ENCODE data around the gene STK32B. TPM values are rescaled to one million over a fixed set of nuclear protein-coding genes. Genes with fewer than 3 reads are reported as not detected.

The STK32B gene
- total and polyA plus RNA-seq, 2 of the 8 experiments (the other 6 are each of a cell fraction or from before 2014, with no cell fraction given), result 2.3 to 2.5 TPM

- TF ChIP-seq RBBP5 (IDR thresholded peaks at IDR 0.05; ENCODE audit: borderline replicate concordance, low read depth, low read length) (no peak), KDM5A (IDR thresholded peaks at IDR 0.05; ENCODE audit: low read length) (no peak), GABPA (IDR thresholded peaks at IDR 0.05; ENCODE audit: borderline replicate concordance, insufficient read depth, low read length) (no peak), KDM1A (IDR thresholded peaks at IDR 0.05; ENCODE audit: borderline replicate concordance, low read length) (no peak), SUZ12 (IDR thresholded peaks at IDR 0.05; ENCODE audit: low read length) (no peak), POLR2A (IDR thresholded peaks at IDR 0.05; ENCODE audit: control extremely low read depth in 1 of 2, low read depth in 2 of 2, low read length in 2 of 2) (no peak)
Measured at GRCh38 chr4:5423670-5424069, 372.4 kb downstream of the STK32B start (continued).

All from H1 (cell line).